Muscle of arm (tissue), 12 donors: ENCODE data around the gene ISOC2. TPM values are rescaled to one million over a fixed set of nuclear protein-coding genes. Genes with fewer than 3 reads are reported as not detected.
"Not testable (repeated sequence)": the region's sequence is repeated elsewhere in the genome, so short reads cannot be mapped to it uniquely, and the experiment has no call there.

ENCODE experiments used
- DNase-seq: peaks from one replicate; pipeline ENCODE4 v3.0.0-alpha.2; 2013
- polyA plus RNA-seq, 12 donors: library from polyadenylated mRNA; unstranded; fragments of 120-200 nt; gene quantifications; one replicate each; pipeline ENCODE4 v1.2.1, GENCODE V29; 2013; ENCODE audit not compliant: insufficient read length in 12 of 12

ISOC2 gene
- polyA plus RNA-seq, 12 donors = 24.3 to 68.0 (median 27.9) TPM; not detected in 1

- no peak for DNase-seq
These were observed 51.3 kb downstream of the ISOC2 start for GRCh38 chr19:55410168-55410567.

GRCh38 chr19:55409179-55409578 is 52.3 kb downstream of the ISOC2 start:
- DNase-seq = not testable (repeated sequence)

- no peak for DNase-seq
These were observed 52.9 kb downstream of the ISOC2 start for GRCh38 chr19:55408533-55408872.

DNA sequence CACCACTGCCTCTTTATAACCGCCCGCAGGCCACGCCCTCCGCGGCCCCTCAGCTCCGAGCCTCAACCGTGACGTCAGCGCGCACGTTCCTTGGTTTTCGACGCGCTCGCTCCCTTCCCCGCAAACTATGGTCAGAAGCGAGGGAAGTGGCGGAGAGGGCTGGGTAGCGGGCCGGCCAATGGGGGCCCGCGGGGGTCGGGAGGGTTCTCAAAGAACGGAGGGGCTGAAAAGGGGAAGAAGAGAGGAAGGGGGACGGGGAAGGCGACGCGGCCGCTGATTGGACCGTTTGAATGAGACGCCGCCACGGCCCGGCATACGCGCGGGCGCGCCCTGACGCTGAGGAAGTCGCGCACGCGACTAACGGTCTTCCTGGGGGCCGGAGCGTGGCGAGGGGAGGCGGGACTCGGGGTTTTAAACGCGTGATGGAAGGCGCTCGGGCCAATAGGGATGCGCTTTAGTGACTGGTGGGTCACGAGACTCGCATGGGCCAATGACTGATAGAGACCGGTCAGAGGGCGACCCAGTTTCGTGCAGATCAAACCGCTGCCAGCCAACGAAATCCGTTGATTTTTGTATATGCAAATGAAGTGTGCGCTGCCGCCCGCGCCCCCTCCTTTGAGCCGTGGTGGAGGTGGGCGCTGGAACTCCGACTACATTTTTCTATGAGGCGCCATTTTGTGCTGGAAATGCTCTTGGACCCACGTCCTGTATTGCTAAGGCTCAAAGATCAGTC is 53.5 kb downstream of the ISOC2 start:
- peak; percentile 99 for DNase-seq

DNA sequence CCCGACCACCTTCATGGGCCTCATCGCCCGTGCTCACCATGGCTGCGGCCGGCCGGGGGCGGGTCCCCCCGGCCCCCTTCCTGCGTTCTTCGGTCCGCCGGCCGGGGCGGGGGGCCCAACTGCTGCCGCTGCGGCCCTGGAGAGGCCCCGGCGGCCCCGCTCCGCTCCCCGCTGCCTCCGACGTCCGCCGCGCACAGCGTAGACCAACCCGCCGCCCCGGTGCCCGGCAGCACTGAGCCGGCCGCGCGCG is 54.0 kb downstream of the ISOC2 start, which contains the start of gene UBE2S:
TSS of gene UBE2S (minus strand) at position 239 of the 250 bp plus-strand sequence. CDS start at position 40, 199 bp downstream.
- not testable (repeated sequence) for DNase-seq

DNA sequence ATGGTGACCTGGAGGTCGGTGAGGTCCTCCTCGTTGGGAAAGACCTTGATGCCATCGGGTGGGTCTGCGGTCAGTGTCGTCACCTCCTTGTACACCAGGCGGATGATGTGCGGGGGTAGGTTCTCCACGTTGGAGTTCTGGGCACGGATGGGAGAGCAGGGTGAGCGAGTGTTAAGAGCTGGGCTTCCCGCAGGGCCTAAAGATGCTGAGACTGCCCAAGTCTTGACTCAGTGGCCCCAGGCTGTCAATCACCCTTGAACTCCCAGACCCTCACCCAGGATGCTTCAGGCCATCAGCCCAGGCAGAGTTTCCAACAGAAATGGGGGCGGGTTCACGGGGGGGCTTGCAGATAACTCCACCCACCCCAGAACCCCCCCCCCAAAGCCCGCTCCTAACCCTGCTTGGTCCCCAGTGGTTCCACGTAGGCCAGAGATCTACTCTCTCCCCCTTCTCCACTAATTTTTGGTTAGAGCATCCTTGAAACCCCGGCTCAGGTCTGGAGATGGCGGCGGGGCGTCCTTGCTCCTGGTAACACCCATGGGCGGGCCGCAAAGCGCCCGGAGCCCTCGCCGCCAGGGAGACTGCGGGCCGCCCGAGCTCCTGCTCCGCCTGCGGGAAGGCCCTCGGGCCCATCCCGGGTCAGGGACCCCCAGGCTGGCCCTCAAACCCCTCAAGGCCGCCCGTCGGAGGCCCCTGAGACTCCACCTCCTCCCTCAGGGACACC is 54.5 kb downstream of the ISOC2 start:
- peak; percentile 22 for DNase-seq

- no peak for DNase-seq
These were observed 55.2 kb downstream of the ISOC2 start for GRCh38 chr19:55406091-55406825.

DNA sequence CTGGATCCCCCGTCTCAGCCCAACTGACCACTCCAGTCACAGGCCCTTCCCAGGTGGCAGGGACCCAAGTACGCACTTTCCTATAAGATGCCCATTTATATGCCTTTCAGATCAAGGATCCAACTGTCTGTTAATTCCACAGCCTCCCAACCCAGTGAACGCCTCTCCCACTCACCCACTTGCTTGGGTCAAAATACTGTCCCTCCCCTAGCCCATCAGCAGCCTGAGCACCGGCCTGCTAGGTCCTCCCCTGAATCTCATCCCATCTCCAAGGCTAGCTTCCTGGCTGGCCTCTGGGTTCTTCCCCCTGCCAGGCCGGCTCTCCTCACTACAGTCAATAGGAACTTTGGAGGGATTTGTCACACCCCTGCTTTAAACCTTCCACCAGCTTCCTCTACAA is 55.8 kb downstream of the ISOC2 start:
- no peak for DNase-seq

Other genes starting within 250 kb of the ISOC2 start
- 1 to 10 TPM in 11 of 12 donors, not detected in 1; 1.3 to 8.3 (median 2.6) TPM for gene TMEM86B, start 232.9 kb downstream of the ISOC2 start, polyA plus RNA-seq
- gene PPP6R1, start 202.6 kb downstream of the ISOC2 start, polyA plus RNA-seq = 10 to 100 TPM in 11 of 12 donors, not detected in 1; 21.5 to 45.8 (median 26.3) TPM
- gene HSPBP1, start 181.5 kb downstream of the ISOC2 start, polyA plus RNA-seq = 10 to 100 TPM in 11 of 12 donors, not detected in 1; 13.9 to 50.2 (median 19.1) TPM
- gene BRSK1, start 177.6 kb downstream of the ISOC2 start, polyA plus RNA-seq = 10 to 100 TPM in 2 of 12 donors, 1 to 10 TPM in 9, not detected in 1; 5.9 to 24.6 (median 6.9) TPM
- 1 to 10 TPM in 2 of 12 donors, under 1 TPM in 8, not detected in 2; 0.40 to 1.1 (median 0.71) TPM for gene TMEM150B, start 136.3 kb downstream of the ISOC2 start, polyA plus RNA-seq
- 10 to 100 TPM in 11 of 12 donors, not detected in 1; 11.9 to 59.4 (median 19.7) TPM for gene KMT5C, start 121.8 kb downstream of the ISOC2 start, polyA plus RNA-seq
- gene COX6B2, start 106.9 kb downstream of the ISOC2 start, polyA plus RNA-seq = 10 to 100 TPM in 1 of 12 donors, 1 to 10 TPM in 1, under 1 TPM in 4, not detected in 6; 0.07 to 18.3 (median 0.50) TPM
- gene GARIN5B, start 98.4 kb downstream of the ISOC2 start, polyA plus RNA-seq = under 1 TPM in 1 of 12 donors, not detected in 11; 0.07 TPM
- gene IL11, start 91.2 kb downstream of the ISOC2 start, polyA plus RNA-seq = under 1 TPM in 10 of 12 donors, not detected in 2; 0.14 to 0.53 (median 0.30) TPM
- gene TMEM190, start 84.8 kb downstream of the ISOC2 start, polyA plus RNA-seq = under 1 TPM in 1 of 12 donors, not detected in 11; 0.58 TPM
- gene TMEM238, start 77.3 kb downstream of the ISOC2 start, polyA plus RNA-seq = under 1 TPM in 3 of 12 donors, not detected in 9; 0.22 to 0.55 (median 0.35) TPM
- 1,000 to 10,000 TPM in 10 of 12 donors, 100 to 1,000 TPM in 1, not detected in 1; 796 to 2,808 (median 1,427) TPM for gene RPL28, start 75.7 kb downstream of the ISOC2 start, polyA plus RNA-seq
- 100 to 1,000 TPM in 1 of 12 donors, 10 to 100 TPM in 10, not detected in 1; 19.2 to 108 (median 30.4) TPM for gene UBE2S, start 53.9 kb downstream of the ISOC2 start, polyA plus RNA-seq
- gene SHISA7, start 18.3 kb downstream of the ISOC2 start, polyA plus RNA-seq = 1 to 10 TPM in 1 of 12 donors, under 1 TPM in 9, not detected in 2; 0.07 to 1.1 (median 0.17) TPM
- gene C19orf85, start 3.1 kb upstream of the ISOC2 start, polyA plus RNA-seq = not detected
- gene ZNF628, start 15.0 kb upstream of the ISOC2 start, polyA plus RNA-seq = 10 to 100 TPM in 1 of 12 donors, 1 to 10 TPM in 10, not detected in 1; 1.5 to 11.6 (median 2.4) TPM
- 100 to 1,000 TPM in 1 of 12 donors, 10 to 100 TPM in 11; 15.8 to 381 (median 24.4) TPM for gene NAT14, start 23.5 kb upstream of the ISOC2 start, polyA plus RNA-seq
- 10 to 100 TPM in 11 of 12 donors, not detected in 1; 12.2 to 37.5 (median 19.3) TPM for gene SSC5D, start 26.8 kb upstream of the ISOC2 start, polyA plus RNA-seq
- 10 to 100 TPM in 1 of 12 donors, 1 to 10 TPM in 10, not detected in 1; 1.1 to 18.7 (median 3.2) TPM for gene SBK2, start 75.5 kb upstream of the ISOC2 start, polyA plus RNA-seq
- gene SBK3, start 83.9 kb upstream of the ISOC2 start, polyA plus RNA-seq = under 1 TPM in 3 of 12 donors, not detected in 9; 0.12 to 0.46 (median 0.18) TPM
- 10 to 100 TPM in 7 of 12 donors, 1 to 10 TPM in 4, not detected in 1; 7.3 to 26.0 (median 10.5) TPM for gene ZNF579, start 119.2 kb upstream of the ISOC2 start, polyA plus RNA-seq
- 10 to 100 TPM in 9 of 12 donors, 1 to 10 TPM in 2, not detected in 1; 9.2 to 16.3 (median 11.0) TPM for gene FIZ1, start 137.9 kb upstream of the ISOC2 start, polyA plus RNA-seq
- gene ZNF524, start 138.6 kb upstream of the ISOC2 start, polyA plus RNA-seq = 10 to 100 TPM in 1 of 12 donors, 1 to 10 TPM in 9, not detected in 2; 4.2 to 11.2 (median 6.4) TPM
- gene ZNF865, start 144.0 kb upstream of the ISOC2 start, polyA plus RNA-seq = 10 to 100 TPM in 1 of 12 donors, 1 to 10 TPM in 10, not detected in 1; 4.5 to 11.0 (median 5.5) TPM
- gene ZNF784, start 162.9 kb upstream of the ISOC2 start, polyA plus RNA-seq = 10 to 100 TPM in 2 of 12 donors, 1 to 10 TPM in 9, not detected in 1; 5.6 to 14.3 (median 6.5) TPM
- gene ZNF580, start 179.4 kb upstream of the ISOC2 start, polyA plus RNA-seq = 10 to 100 TPM in 11 of 12 donors, not detected in 1; 14.0 to 42.9 (median 18.9) TPM
- gene ZNF581, start 182.0 kb upstream of the ISOC2 start, polyA plus RNA-seq = 10 to 100 TPM in 11 of 12 donors, not detected in 1; 17.9 to 33.7 (median 21.9) TPM
- gene CCDC106, start 186.6 kb upstream of the ISOC2 start, polyA plus RNA-seq = 10 to 100 TPM in 11 of 12 donors, not detected in 1; 10.1 to 17.1 (median 11.7) TPM
- gene U2AF2, start 193.4 kb upstream of the ISOC2 start, polyA plus RNA-seq = 100 to 1,000 TPM in 8 of 12 donors, 10 to 100 TPM in 3, not detected in 1; 80.0 to 151 (median 109) TPM
- gene EPN1, start 213.6 kb upstream of the ISOC2 start, polyA plus RNA-seq = 100 to 1,000 TPM in 2 of 12 donors, 10 to 100 TPM in 9, not detected in 1; 44.1 to 113 (median 68.9) TPM